Measurements from ENCODE around the gene SNRNP48. TPM values are rescaled to one million over a fixed set of nuclear protein-coding genes. Genes with fewer than 3 reads are reported as not detected.

SNRNP48 gene
- total and polyA plus RNA-seq, 2 experiments from 2014 or later = 7.6 to 14.6 TPM

DNA sequence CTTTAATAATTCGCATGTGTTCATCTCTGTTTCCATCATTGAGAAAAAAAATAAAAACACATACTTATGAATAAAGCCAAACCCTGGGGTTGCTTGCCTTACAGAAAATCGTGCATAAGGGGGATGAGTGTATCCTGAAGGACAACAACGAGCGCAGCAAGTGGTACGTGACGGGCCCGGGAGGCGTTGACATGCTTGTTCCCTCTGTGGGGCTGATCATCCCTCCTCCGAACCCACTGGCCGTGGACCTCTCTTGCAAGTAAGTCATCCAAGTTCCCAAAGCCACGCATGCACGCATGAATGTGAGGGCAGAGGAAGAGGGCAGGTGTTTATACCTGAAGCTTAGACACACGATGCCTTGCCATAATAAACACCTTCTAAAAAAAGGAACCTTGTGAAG, 20.9 kb upstream of the SNRNP48 start:
- Histone ChIP-seq H3K36me3 (replicated peaks; ENCODE audit: insufficient read depth, low read depth) (no peaks in the 10 kb centered on the region), H3K9me3 (ENCODE audit: low read depth) (no peaks in the 10 kb centered on the region), H3K4me3 (no peak overlapping the region), H3K79me2 (peaks cover 3% of the 10 kb centered on the region), H2AFZ (no peak overlapping the region), H3K27ac (no peak overlapping the region), H4K20me1 (ENCODE audit: insufficient read depth, poor library complexity, severe bottlenecking) (no peaks in the 10 kb centered on the region), H3K4me2 (no peak overlapping the region), H3K4me1 (ENCODE audit: insufficient read depth) (no peaks in the 10 kb centered on the region), H3K27me3 (no peaks in the 10 kb centered on the region), H3K9me2 (replicated peaks; ENCODE audit: insufficient read depth) (no peaks in the 10 kb centered on the region)
- no peak for TF ChIP-seq EZH2 (IDR thresholded peaks at IDR 0.05; ENCODE audit: borderline replicate concordance)
- no peak for TF ChIP-seq CTCF (IDR thresholded peaks at IDR 0.05; ENCODE audit: poor library complexity)
- no peak for TF ChIP-seq EZH2phosphoT487 (IDR thresholded peaks at IDR 0.05; ENCODE audit: low read depth, severe bottlenecking, unreplicated experiment)
- WGBS (ENCODE audit: low lambda C conversion rate, missing lambda C conversion rate) = 97% methylated on average over 13 of the region's 13 CpGs
- DNase-seq (ENCODE audit: low spot score) = no peak

DNA sequence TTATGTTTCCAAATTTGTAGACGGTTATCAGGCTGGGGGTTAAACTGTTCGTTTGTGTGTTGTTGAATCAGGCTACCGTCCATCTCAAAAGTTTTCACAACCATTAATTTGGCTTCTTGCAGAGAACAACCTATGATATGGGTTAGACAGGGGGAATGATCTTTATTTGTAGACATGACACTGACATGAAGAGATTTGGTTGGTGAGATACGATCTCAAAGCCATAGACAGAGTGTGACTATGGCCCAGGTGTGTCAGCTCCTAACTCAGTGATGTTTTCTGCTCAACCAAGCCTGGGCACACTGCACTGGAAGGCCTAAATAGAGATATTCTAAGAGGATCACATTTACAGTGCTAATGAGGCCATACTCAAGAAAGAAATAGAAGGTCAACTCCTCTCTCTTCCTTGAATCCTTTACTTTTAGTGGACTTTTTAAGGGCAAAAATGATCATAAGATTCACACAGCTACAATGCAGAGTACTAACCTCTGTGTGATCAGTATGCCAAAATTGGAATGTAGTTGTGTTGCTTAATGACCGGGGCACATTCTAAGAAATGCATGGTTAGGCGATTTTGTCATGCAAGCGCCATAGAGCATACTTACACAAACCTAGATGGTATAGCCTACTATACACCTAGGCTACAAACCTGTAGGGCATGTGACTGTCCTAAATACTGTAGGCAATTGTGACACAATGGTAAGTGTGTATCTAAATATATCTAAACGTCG, 17.6 kb upstream of the SNRNP48 start:
- DNase-seq (ENCODE audit: low spot score) = no peak
- H3K9me3 ChIP-seq (ENCODE audit: low read depth) = no peaks in the 10 kb centered on the region
- H4K20me1 ChIP-seq (ENCODE audit: insufficient read depth, poor library complexity, severe bottlenecking) = no peaks in the 10 kb centered on the region
- H3K36me3 ChIP-seq (replicated peaks; ENCODE audit: insufficient read depth, low read depth) = no peaks in the 10 kb centered on the region
- no peak overlapping the region for H3K27ac ChIP-seq
- TF ChIP-seq EZH2 (IDR thresholded peaks at IDR 0.05; ENCODE audit: borderline replicate concordance) (no peak), CTCF (IDR thresholded peaks at IDR 0.05; ENCODE audit: poor library complexity) (no peak), EZH2phosphoT487 (IDR thresholded peaks at IDR 0.05; ENCODE audit: low read depth, severe bottlenecking, unreplicated experiment) (no peak)
- H3K79me2 ChIP-seq = no peaks in the 10 kb centered on the region
- no peaks in the 10 kb centered on the region for H3K9me2 ChIP-seq (replicated peaks; ENCODE audit: insufficient read depth)
- H3K27me3 ChIP-seq = no peaks in the 10 kb centered on the region
- WGBS (ENCODE audit: low lambda C conversion rate, missing lambda C conversion rate) = 95% methylated on average over 9 of the region's 9 CpGs
- H3K4me2 ChIP-seq = no peak overlapping the region
- H3K4me1 ChIP-seq (ENCODE audit: insufficient read depth) = no peaks in the 10 kb centered on the region
- no peak overlapping the region for H2AFZ ChIP-seq
- no peak overlapping the region for H3K4me3 ChIP-seq

DNA sequence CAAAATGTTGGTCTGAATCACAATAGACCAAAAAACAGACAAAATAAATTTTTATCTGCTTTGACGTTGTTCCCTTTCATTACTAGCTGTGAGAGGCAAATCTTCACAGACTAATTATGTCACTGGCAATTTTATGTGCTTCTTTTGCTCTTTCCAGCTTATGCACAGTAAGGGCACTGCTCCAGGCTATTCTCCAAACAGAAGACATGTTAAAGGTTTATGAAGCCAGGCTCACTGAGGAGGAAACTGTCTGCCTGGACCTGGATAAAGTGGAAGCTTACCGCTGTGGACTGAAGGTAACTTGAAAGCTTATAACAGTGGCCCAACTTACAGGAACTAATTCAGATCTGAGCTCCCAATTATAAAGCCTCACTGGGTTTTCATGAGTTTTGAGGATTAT, 15.5 kb upstream of the SNRNP48 start:
- DNase-seq (ENCODE audit: low spot score) = no peak
- H3K4me1 ChIP-seq (ENCODE audit: insufficient read depth) = no peaks in the 10 kb centered on the region
- no peak overlapping the region for H2AFZ ChIP-seq
- no peaks in the 10 kb centered on the region for H3K9me2 ChIP-seq (replicated peaks; ENCODE audit: insufficient read depth)
- no peaks in the 10 kb centered on the region for H3K27me3 ChIP-seq
- TF ChIP-seq CTCF (IDR thresholded peaks at IDR 0.05; ENCODE audit: poor library complexity) (no peak), EZH2phosphoT487 (IDR thresholded peaks at IDR 0.05; ENCODE audit: low read depth, severe bottlenecking, unreplicated experiment) (no peak), EZH2 (IDR thresholded peaks at IDR 0.05; ENCODE audit: borderline replicate concordance) (no peak)
- no peaks in the 10 kb centered on the region for H3K9me3 ChIP-seq (ENCODE audit: low read depth)
- peaks cover 4% of the 10 kb centered on the region for H3K36me3 ChIP-seq (replicated peaks; ENCODE audit: insufficient read depth, low read depth)
- H4K20me1 ChIP-seq (ENCODE audit: insufficient read depth, poor library complexity, severe bottlenecking) = no peaks in the 10 kb centered on the region
- H3K27ac ChIP-seq = no peak overlapping the region
- H3K4me3 ChIP-seq = no peak overlapping the region
- no peaks in the 10 kb centered on the region for H3K79me2 ChIP-seq
- H3K4me2 ChIP-seq = no peak overlapping the region
- WGBS (ENCODE audit: low lambda C conversion rate, missing lambda C conversion rate) = 82% methylated on average over 2 of the region's 2 CpGs
